Fibroblast of the conjunctiva (primary cell): ENCODE measurements around the gene UTS2R.
A peak's percentile ranks its signal among the peaks of the same experiment; 100 is the strongest.
"Not testable (repeated sequence)": the region's sequence is repeated elsewhere in the genome, so short reads cannot be mapped to it uniquely, and the experiment has no call there.

ENCODE experiments used
- DNase-seq: peaks from one replicate; pipeline ENCODE4 v3.0.0-alpha.2; 2010; ENCODE audit warnings: low read depth

The UTS2R gene

GRCh38 chr17:82408938-82409318 lies 37.4 kb downstream of the UTS2R start:
- DNase-seq: no peak

- DNase-seq: no peak
Observed at GRCh38 chr17:82410014-82410716, 38.6 kb downstream of the UTS2R start.

- DNase-seq: no peak
Observed at GRCh38 chr17:82411396-82412053, 40.0 kb downstream of the UTS2R start.

GRCh38 chr17:82412081-82412480 lies 40.5 kb downstream of the UTS2R start:
- DNase-seq: not testable (repeated sequence)

GRCh38 chr17:82412535-82413520 lies 41.3 kb downstream of the UTS2R start:
- no peak for DNase-seq

- peak; percentile 57 for DNase-seq
Observed at GRCh38 chr17:82414548-82415281, 43.1 kb downstream of the UTS2R start.

- no peak for DNase-seq
Observed at GRCh38 chr17:82415336-82415735, 43.8 kb downstream of the UTS2R start.

GRCh38 chr17:82415786-82416185 lies 44.2 kb downstream of the UTS2R start:
- no peak for DNase-seq

GRCh38 chr17:82416264-82416663 lies 44.7 kb downstream of the UTS2R start:
- DNase-seq: no peak

GRCh38 chr17:82416771-82417170 lies 45.2 kb downstream of the UTS2R start:
- no peak for DNase-seq

GRCh38 chr17:82418001-82418986 lies 46.7 kb downstream of the UTS2R start, which contains the start of the genes HEXD and OGFOD3:
Gene HEXD, plus strand, starts transcription at chr17:82418347. Its CDS starts 1,453 bp downstream, at chr17:82419800.
Gene OGFOD3, minus strand, starts transcription at chr17:82418586. Its CDS starts 101 bp downstream, at chr17:82418485.
- peak; percentile 42 for DNase-seq

- DNase-seq: no peak
Observed at GRCh38 chr17:82419540-82419939, 48.0 kb downstream of the UTS2R start.

- peak; percentile 16 for DNase-seq
Observed at GRCh38 chr17:82424001-82424862, 52.7 kb downstream of the UTS2R start.

- no peak for DNase-seq
Observed at GRCh38 chr17:82424863-82425159, 53.2 kb downstream of the UTS2R start.
